ENCODE data around the gene PRR19.
"Not testable (repeated sequence)": the region's sequence is repeated elsewhere in the genome, so short reads cannot be mapped to it uniquely, and the experiment has no call there.

PRR19 gene

GRCh38 chr19:42325308-42325895 is 23.5 kb downstream of the PRR19 start, which contains the start of gene MEGF8:
MEGF8 (plus strand) TSS chr19:42325635; CDS start chr19:42326244, 609 bp downstream.
- Histone ChIP-seq H3K4me1 (ENCODE audit: control insufficient read depth, insufficient read depth, low read length) (peaks cover 19% of the 10 kb centered on the region), H3K9ac (ENCODE audit: low read length) (peak within 1 kb of the TSS; percentile 97), H3K9me3 (ENCODE audit: control insufficient read depth, low read length) (no peaks in the 10 kb centered on the region), H3K4me3 (ENCODE audit: low read length) (peak within 1 kb of the TSS; percentile 97), H3K36me3 (ENCODE audit: control insufficient read depth, insufficient read depth, low read length, severe bottlenecking) (no peaks in the 10 kb centered on the region), H3K27me3 (replicated peaks; ENCODE audit: control insufficient read depth, insufficient read depth, low read length) (peaks cover 16% of the 10 kb centered on the region)
- DNase-seq (ENCODE audit: low read depth) = peak; percentile 99

DNA sequence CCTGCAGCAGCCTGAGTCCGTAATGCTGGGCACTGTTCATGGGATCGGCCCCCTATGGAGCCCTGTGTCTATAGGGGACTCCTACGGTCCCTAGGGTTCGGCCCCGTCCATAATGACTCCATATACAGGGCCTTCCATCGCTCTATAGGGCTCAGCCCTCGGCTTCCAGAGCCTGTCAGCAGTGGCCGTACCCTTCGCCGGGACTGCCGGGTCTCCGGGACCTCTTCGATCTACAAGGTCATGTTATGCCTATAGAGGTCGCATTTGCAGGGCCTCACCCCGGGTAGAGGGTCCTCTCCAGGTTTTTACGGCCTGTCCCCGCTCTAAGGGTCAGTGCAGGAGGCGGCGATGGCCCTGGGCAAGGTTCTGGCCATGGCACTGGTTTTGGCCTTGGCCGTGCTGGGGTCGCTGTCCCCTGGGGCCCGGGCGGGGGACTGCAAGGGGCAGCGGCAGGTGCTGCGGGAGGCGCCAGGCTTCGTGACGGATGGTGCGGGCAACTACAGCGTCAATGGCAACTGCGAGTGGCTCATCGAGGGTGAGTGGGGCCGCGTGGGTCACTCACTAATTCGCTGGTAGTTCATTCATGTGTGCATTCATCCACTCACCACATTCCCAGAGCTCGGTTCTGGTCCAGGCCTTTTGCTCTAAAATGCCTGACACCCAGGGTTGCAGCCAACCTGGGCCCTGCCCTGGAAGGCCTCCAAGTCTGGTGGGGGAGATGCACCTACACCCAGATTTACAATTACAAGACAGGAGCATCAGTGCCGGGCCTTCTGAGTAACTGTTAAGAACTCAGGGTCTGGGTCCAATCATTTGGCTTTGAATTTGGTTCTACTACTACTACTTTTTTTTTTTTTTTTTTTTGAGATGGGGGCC is 24.2 kb downstream of the PRR19 start:
- no peaks in the 10 kb centered on the region for H3K9me3 ChIP-seq (ENCODE audit: control insufficient read depth, low read length)
- H3K9ac ChIP-seq (ENCODE audit: low read length) = peak overlapping the region; percentile 97
- H3K27me3 ChIP-seq (replicated peaks; ENCODE audit: control insufficient read depth, insufficient read depth, low read length) = peaks cover 16% of the 10 kb centered on the region
- H3K4me3 ChIP-seq (ENCODE audit: low read length) = peak overlapping the region; percentile 97
- DNase-seq (ENCODE audit: low read depth) = peak; percentile 26
- H3K4me1 ChIP-seq (ENCODE audit: control insufficient read depth, insufficient read depth, low read length) = peaks cover 25% of the 10 kb centered on the region
- no peaks in the 10 kb centered on the region for H3K36me3 ChIP-seq (ENCODE audit: control insufficient read depth, insufficient read depth, low read length, severe bottlenecking)

DNA sequence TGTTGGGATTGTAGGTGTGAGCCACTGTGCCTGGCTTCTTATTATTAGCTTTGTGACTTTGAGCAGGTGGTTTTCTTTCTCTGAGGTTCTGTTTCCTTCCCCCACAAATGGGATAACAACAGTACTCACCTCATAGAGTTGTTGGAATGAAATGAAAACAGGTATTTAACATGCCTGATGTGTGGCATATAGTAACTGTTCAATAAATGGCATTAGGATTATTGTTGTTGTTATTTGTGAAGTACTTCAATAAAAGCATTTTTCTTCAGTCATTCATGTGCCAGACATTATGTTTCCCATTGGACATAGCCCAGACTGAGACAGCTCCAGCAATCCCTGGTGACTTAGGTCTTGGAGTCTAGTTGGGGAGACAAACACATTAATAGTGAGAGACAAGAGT is 25.0 kb downstream of the PRR19 start:
- Histone ChIP-seq H3K4me1 (ENCODE audit: control insufficient read depth, insufficient read depth, low read length) (peaks cover 25% of the 10 kb centered on the region), H3K9ac (ENCODE audit: low read length) (peak overlapping the region; percentile 97), H3K9me3 (ENCODE audit: control insufficient read depth, low read length) (no peaks in the 10 kb centered on the region), H3K4me3 (ENCODE audit: low read length) (peak overlapping the region; percentile 97), H3K36me3 (ENCODE audit: control insufficient read depth, insufficient read depth, low read length, severe bottlenecking) (no peaks in the 10 kb centered on the region), H3K27me3 (replicated peaks; ENCODE audit: control insufficient read depth, insufficient read depth, low read length) (peaks cover 12% of the 10 kb centered on the region)
- DNase-seq (ENCODE audit: low read depth) = no peak

DNA sequence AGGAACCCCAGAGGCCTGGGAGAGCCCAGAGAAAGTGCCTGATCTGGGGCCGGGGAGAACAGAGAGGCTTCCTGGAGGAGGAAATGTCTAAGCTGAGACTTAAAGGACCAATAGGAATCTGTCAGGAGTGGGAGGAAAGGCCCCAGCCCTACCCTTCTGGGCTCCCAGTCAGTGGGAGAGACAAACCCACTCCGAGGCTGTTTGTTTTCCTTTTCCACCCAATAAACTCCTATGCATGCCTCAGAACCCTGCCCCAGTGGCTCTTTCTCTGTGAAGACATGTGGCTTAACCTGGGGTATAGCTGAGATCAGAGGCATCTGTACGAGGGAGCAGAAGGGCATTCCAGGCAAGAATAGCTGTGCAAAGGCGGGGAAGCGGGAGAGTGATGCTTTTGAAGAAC is 25.4 kb downstream of the PRR19 start:
- Histone ChIP-seq H3K4me3 (ENCODE audit: low read length) (peak overlapping the region; percentile 97), H3K9ac (ENCODE audit: low read length) (no peak overlapping the region), H3K4me1 (ENCODE audit: control insufficient read depth, insufficient read depth, low read length) (peaks cover 25% of the 10 kb centered on the region), H3K36me3 (ENCODE audit: control insufficient read depth, insufficient read depth, low read length, severe bottlenecking) (no peaks in the 10 kb centered on the region), H3K27me3 (replicated peaks; ENCODE audit: control insufficient read depth, insufficient read depth, low read length) (peaks cover 8% of the 10 kb centered on the region), H3K9me3 (ENCODE audit: control insufficient read depth, low read length) (no peaks in the 10 kb centered on the region)
- no peak for DNase-seq (ENCODE audit: low read depth)

DNA sequence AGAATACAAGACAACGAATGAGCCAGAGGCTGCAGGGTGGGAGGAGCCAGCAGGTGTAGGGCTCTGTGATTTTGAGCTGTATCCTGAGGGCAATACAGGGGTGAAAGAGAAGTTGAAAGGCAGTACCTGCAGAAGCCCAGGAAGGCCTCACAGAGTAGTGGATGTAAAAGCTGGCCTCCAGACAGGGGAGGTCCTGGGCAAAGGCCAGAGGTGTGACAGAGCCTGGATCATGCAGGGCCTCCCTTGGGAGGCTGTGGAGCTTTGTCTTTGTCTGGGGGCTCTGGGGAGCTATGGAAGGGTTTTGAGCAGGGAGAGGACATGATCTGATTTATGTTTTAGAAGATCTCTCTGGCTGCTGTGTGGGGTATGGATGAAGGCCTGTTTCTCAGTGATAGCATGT is 26.2 kb downstream of the PRR19 start:
- Histone ChIP-seq H3K27me3 (replicated peaks; ENCODE audit: control insufficient read depth, insufficient read depth, low read length) (peaks cover 4% of the 10 kb centered on the region), H3K36me3 (ENCODE audit: control insufficient read depth, insufficient read depth, low read length, severe bottlenecking) (no peaks in the 10 kb centered on the region), H3K4me1 (ENCODE audit: control insufficient read depth, insufficient read depth, low read length) (peaks cover 25% of the 10 kb centered on the region), H3K4me3 (ENCODE audit: low read length) (no peak overlapping the region), H3K9ac (ENCODE audit: low read length) (no peak overlapping the region), H3K9me3 (ENCODE audit: control insufficient read depth, low read length) (no peaks in the 10 kb centered on the region)
- no peak for DNase-seq (ENCODE audit: low read depth)

- Histone ChIP-seq H3K27me3 (replicated peaks; ENCODE audit: control insufficient read depth, insufficient read depth, low read length) (no peaks in the 10 kb centered on the region), H3K9ac (ENCODE audit: low read length) (no peak overlapping the region)
These were observed 26.9 kb downstream of the PRR19 start for GRCh38 chr19:42328854-42329253.

GRCh38 chr19:42330241-42330711 is 28.3 kb downstream of the PRR19 start:
- no peaks in the 10 kb centered on the region for H3K27me3 ChIP-seq (replicated peaks; ENCODE audit: control insufficient read depth, insufficient read depth, low read length)
- H3K4me3 ChIP-seq (ENCODE audit: low read length) = no peak overlapping the region
- peaks cover 25% of the 10 kb centered on the region for H3K4me1 ChIP-seq (ENCODE audit: control insufficient read depth, insufficient read depth, low read length)
- no peak overlapping the region for H3K9ac ChIP-seq (ENCODE audit: low read length)
- H3K36me3 ChIP-seq (ENCODE audit: control insufficient read depth, insufficient read depth, low read length, severe bottlenecking) = peaks cover 3% of the 10 kb centered on the region
- peak; percentile 78 for DNase-seq (ENCODE audit: low read depth)
- no peaks in the 10 kb centered on the region for H3K9me3 ChIP-seq (ENCODE audit: control insufficient read depth, low read length)

More at GRCh38 chr19:42328854-42329253, 26.9 kb downstream of the PRR19 start:
- H3K4me1 ChIP-seq (ENCODE audit: control insufficient read depth, insufficient read depth, low read length) = peaks cover 25% of the 10 kb centered on the region
- H3K4me3 ChIP-seq (ENCODE audit: low read length) = no peak overlapping the region
- H3K9me3 ChIP-seq (ENCODE audit: control insufficient read depth, low read length) = no peaks in the 10 kb centered on the region
- DNase-seq (ENCODE audit: low read depth) = no peak
- no peaks in the 10 kb centered on the region for H3K36me3 ChIP-seq (ENCODE audit: control insufficient read depth, insufficient read depth, low read length, severe bottlenecking)

GRCh38 chr19:42331333-42331732 is 29.4 kb downstream of the PRR19 start:
- H3K9ac ChIP-seq (ENCODE audit: low read length); DNase-seq (ENCODE audit: low read depth); H3K9me3 ChIP-seq (ENCODE audit: control insufficient read depth, low read length); H3K36me3 ChIP-seq (ENCODE audit: control insufficient read depth, insufficient read depth, low read length, severe bottlenecking); H3K27me3 ChIP-seq (replicated peaks; ENCODE audit: control insufficient read depth, insufficient read depth, low read length); H3K4me3 ChIP-seq (ENCODE audit: low read length): not testable (repeated sequence)
- H3K4me1 ChIP-seq (ENCODE audit: control insufficient read depth, insufficient read depth, low read length) = peaks cover 20% of the 10 kb centered on the region

- Histone ChIP-seq H3K9ac (ENCODE audit: low read length) (no peak overlapping the region), H3K4me3 (ENCODE audit: low read length) (no peak overlapping the region), H3K36me3 (ENCODE audit: control insufficient read depth, insufficient read depth, low read length, severe bottlenecking) (peaks cover 14% of the 10 kb centered on the region), H3K9me3 (ENCODE audit: control insufficient read depth, low read length) (no peaks in the 10 kb centered on the region), H3K27me3 (replicated peaks; ENCODE audit: control insufficient read depth, insufficient read depth, low read length) (no peaks in the 10 kb centered on the region), H3K4me1 (ENCODE audit: control insufficient read depth, insufficient read depth, low read length) (peaks cover 14% of the 10 kb centered on the region)
- no peak for DNase-seq (ENCODE audit: low read depth)
These were observed 30.1 kb downstream of the PRR19 start for GRCh38 chr19:42332059-42332458.

- no peak for DNase-seq (ENCODE audit: low read depth)
- no peaks in the 10 kb centered on the region for H3K27me3 ChIP-seq (replicated peaks; ENCODE audit: control insufficient read depth, insufficient read depth, low read length)
- no peaks in the 10 kb centered on the region for H3K9me3 ChIP-seq (ENCODE audit: control insufficient read depth, low read length)
- peaks cover 14% of the 10 kb centered on the region for H3K36me3 ChIP-seq (ENCODE audit: control insufficient read depth, insufficient read depth, low read length, severe bottlenecking)
- H3K4me1 ChIP-seq (ENCODE audit: control insufficient read depth, insufficient read depth, low read length) = peaks cover 12% of the 10 kb centered on the region
- H3K9ac ChIP-seq (ENCODE audit: low read length) = no peak overlapping the region
- H3K4me3 ChIP-seq (ENCODE audit: low read length) = no peak overlapping the region
These were observed 31.1 kb downstream of the PRR19 start for GRCh38 chr19:42333018-42333417.

DNA sequence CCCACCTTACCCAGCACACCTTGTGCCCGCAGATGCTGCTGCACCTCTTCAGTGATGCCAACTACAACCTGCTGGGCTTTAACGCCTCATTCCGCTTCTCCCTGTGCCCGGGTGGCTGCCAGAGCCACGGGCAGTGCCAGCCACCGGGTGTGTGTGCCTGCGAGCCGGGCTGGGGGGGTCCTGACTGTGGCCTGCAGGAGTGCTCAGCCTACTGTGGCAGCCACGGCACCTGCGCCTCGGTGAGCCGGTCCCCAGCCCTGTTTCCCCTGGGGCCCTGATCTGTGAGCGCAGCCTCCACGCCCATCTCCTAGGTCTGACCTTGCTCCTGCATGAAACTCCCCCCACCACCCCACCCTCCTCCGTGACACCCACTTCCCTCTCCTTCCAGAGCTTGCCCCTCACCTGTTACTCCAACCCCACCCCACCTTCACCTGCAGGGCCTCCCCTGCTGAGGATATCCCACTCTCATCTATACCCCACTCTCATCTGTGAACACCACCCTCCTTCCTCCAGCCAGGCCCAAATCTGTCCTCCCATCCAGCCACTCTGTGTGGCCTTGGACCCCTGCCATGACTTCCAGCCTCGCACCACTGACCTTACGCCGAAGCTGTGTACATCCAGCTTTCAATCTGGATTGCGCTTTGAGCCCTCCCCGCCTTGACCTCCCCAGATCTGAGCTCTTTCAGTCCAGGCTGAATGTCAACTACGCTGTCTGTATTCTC is 32.2 kb downstream of the PRR19 start:
- no peaks in the 10 kb centered on the region for H3K9me3 ChIP-seq (ENCODE audit: control insufficient read depth, low read length)
- H3K9ac ChIP-seq (ENCODE audit: low read length) = no peak overlapping the region
- no peak overlapping the region for H3K4me3 ChIP-seq (ENCODE audit: low read length)
- no peak for DNase-seq (ENCODE audit: low read depth)
- no peaks in the 10 kb centered on the region for H3K27me3 ChIP-seq (replicated peaks; ENCODE audit: control insufficient read depth, insufficient read depth, low read length)
- peaks cover 17% of the 10 kb centered on the region for H3K36me3 ChIP-seq (ENCODE audit: control insufficient read depth, insufficient read depth, low read length, severe bottlenecking)
- H3K4me1 ChIP-seq (ENCODE audit: control insufficient read depth, insufficient read depth, low read length) = peaks cover 12% of the 10 kb centered on the region
